NCI-H2081 (cell line): ENCODE data around the gene TEN1.
A peak's percentile ranks its signal among the peaks of the same experiment; 100 is the strongest.
"Not testable (repeated sequence)": the region's sequence is repeated elsewhere in the genome, so short reads cannot be mapped to it uniquely, and the experiment has no call there.

Source experiments
- DNase-seq, 2 experiments: peaks; one replicate each; lab custom pipeline; 2025; lab: John Stamatoyannopoulos, UW

TEN1 gene

GRCh38 chr17:76027159-76027839 lies 48.3 kb downstream of the TEN1 start, which contains the start of gene EVPL:
TSS of gene EVPL (minus strand) at chr17:76027306. CDS start at chr17:76027198, 108 bp downstream.
- DNase-seq: no peak

- DNase-seq: peak; percentile 79 to 88
Measured at GRCh38 chr17:76032073-76032779, 53.2 kb downstream of the TEN1 start.

- no peak for DNase-seq
Measured at GRCh38 chr17:76032780-76033108, 53.7 kb downstream of the TEN1 start.

- DNase-seq: no peak
Measured at GRCh38 chr17:76033139-76033538, 54.1 kb downstream of the TEN1 start.

- no peak for DNase-seq
Measured at GRCh38 chr17:76034428-76035350, 55.6 kb downstream of the TEN1 start.

- peak in 1 of 2 experiments; percentile 33 for DNase-seq
Measured at GRCh38 chr17:76036497-76037261, 57.6 kb downstream of the TEN1 start.

GRCh38 chr17:76038050-76038449 lies 59.0 kb downstream of the TEN1 start:
- no peak for DNase-seq

GRCh38 chr17:76039121-76039520 lies 60.1 kb downstream of the TEN1 start:
- DNase-seq: no peak

GRCh38 chr17:76040376-76040775 lies 61.3 kb downstream of the TEN1 start:
- DNase-seq: no peak

GRCh38 chr17:76042868-76043267 lies 63.8 kb downstream of the TEN1 start:
- not testable (repeated sequence) for DNase-seq

GRCh38 chr17:76044475-76045007 lies 65.5 kb downstream of the TEN1 start:
- not testable (repeated sequence) for DNase-seq

GRCh38 chr17:76046064-76046463 lies 67.0 kb downstream of the TEN1 start:
- no peak for DNase-seq

GRCh38 chr17:76048025-76048605 lies 69.1 kb downstream of the TEN1 start:
- no peak for DNase-seq

GRCh38 chr17:76048711-76049110 lies 69.7 kb downstream of the TEN1 start:
- DNase-seq: no peak

- no peak for DNase-seq
Measured at GRCh38 chr17:76049239-76049638, 70.2 kb downstream of the TEN1 start.

GRCh38 chr17:76049836-76050537 lies 70.9 kb downstream of the TEN1 start:
- DNase-seq: no peak
